HepG2 (cell line): ENCODE measurements around the gene SLX4. TPM values are rescaled to one million over a fixed set of nuclear protein-coding genes. Genes with fewer than 3 reads are reported as not detected.

Source experiments
- ARNTL ChIP-seq: sonication (generic); formaldehyde crosslinking; IDR thresholded peaks from 2 replicates; pipeline ENCODE4 v1.4.0; 2020; ENCODE audit warnings: mild to moderate bottlenecking, missing genetic modification reagents
- BRD4 ChIP-seq: sonication (generic); formaldehyde crosslinking; IDR thresholded peaks from 2 replicates; pipeline ENCODE4 v1.4.0; 2020; ENCODE audit warnings: missing genetic modification reagents
- GATAD1 ChIP-seq: IDR thresholded peaks from 2 replicates; pipeline ENCODE4 v1.6.1; 2016; ENCODE audit warnings: missing genetic modification reagents, missing compliant biosample characterization
- GPBP1L1 ChIP-seq: sonication (generic); formaldehyde crosslinking; IDR thresholded peaks from 2 replicates; pipeline ENCODE4 v1.5.0; 2020; ENCODE audit warnings: mild to moderate bottlenecking, missing genetic modification reagents
- HCFC1 ChIP-seq: fragments of 150-350 bp; IDR thresholded peaks from 2 replicates; pipeline ENCODE4 v1.6.1; 2014; ENCODE audit warnings: low read depth, low read length
- HHEX ChIP-seq: IDR thresholded peaks from 2 replicates; pipeline ENCODE4 v1.6.1; 2016; ENCODE audit warnings: control low read depth
- HMG20B ChIP-seq: conservative IDR thresholded peaks from 2 replicates; pipeline ENCODE4 v1.6.1; 2016; ENCODE audit warnings: missing genetic modification reagents, missing compliant biosample characterization
- KDM6A ChIP-seq: IDR thresholded peaks from 2 replicates; pipeline ENCODE4 v1.6.1; 2016; ENCODE audit warnings: low read depth
- MTF2 ChIP-seq: sonication (generic); formaldehyde crosslinking; IDR thresholded peaks from 2 replicates; pipeline ENCODE4 v1.5.0; 2020; ENCODE audit warnings: missing genetic modification reagents, borderline replicate concordance
- NFYC ChIP-seq: IDR thresholded peaks from 2 replicates; pipeline ENCODE4 v1.6.1; 2016; ENCODE audit warnings: missing genetic modification reagents, missing compliant biosample characterization
- RARG ChIP-seq: sonication (generic); formaldehyde crosslinking; IDR thresholded peaks from 2 replicates; pipeline ENCODE4 v1.4.0; 2020; ENCODE audit warnings: low read depth, mild to moderate bottlenecking, missing genetic modification reagents
- SALL2 ChIP-seq: sonication (generic); formaldehyde crosslinking; IDR thresholded peaks from 2 replicates; pipeline ENCODE4 v1.8.1; 2023; ENCODE audit warnings: mild to moderate bottlenecking, missing genetic modification reagents, inconsistent platforms
- SOX13 ChIP-seq, 3 experiments: fragments of 450-650 bp in 1 of 3; sonication (generic) in 1 of 3; formaldehyde crosslinking in 1 of 3; IDR thresholded peaks in 2 of 3; conservative IDR thresholded peaks in 1 of 3; 2 replicates each; pipeline versions ENCODE4 v1.5.0 to v1.6.1; 2016 to 2020; ENCODE audit warnings: antibody characterized with exemption in 1 of 3, mild to moderate bottlenecking in 1 of 3, missing compliant biosample characterization in 1 of 3, missing genetic modification reagents in 1 of 3, moderate library complexity in 1 of 3
- SUZ12 ChIP-seq: fragments of 150-350 bp; IDR thresholded peaks from 2 replicates; pipeline ENCODE4 v1.6.1; 2014; ENCODE audit warnings: low read depth, low read length
- ZBTB20 ChIP-seq: sonication (generic); formaldehyde crosslinking; IDR thresholded peaks from 2 replicates; pipeline ENCODE4 v1.8.1; 2023; ENCODE audit warnings: missing genetic modification reagents, low read depth, mild to moderate bottlenecking, borderline replicate concordance
- ZFAT ChIP-seq: sonication (generic); formaldehyde crosslinking; conservative IDR thresholded peaks from 2 replicates; pipeline ENCODE4 v1.8.1; 2023; ENCODE audit warnings: missing genetic modification reagents, inconsistent platforms
- ZFP36 ChIP-seq: fragments of 150-350 bp; IDR thresholded peaks from 2 replicates; pipeline ENCODE4 v1.6.1; 2018; ENCODE audit warnings: borderline replicate concordance, low read length, low read depth; ENCODE audit not compliant: partially characterized antibody
- ZFY ChIP-seq: sonication (generic); formaldehyde crosslinking; IDR thresholded peaks from 2 replicates; pipeline ENCODE4 v1.4.0; 2020; ENCODE audit warnings: missing genetic modification reagents
- ZMYM4 ChIP-seq: sonication (generic); formaldehyde crosslinking; IDR thresholded peaks from 2 replicates; pipeline ENCODE4 v1.8.1; 2023; ENCODE audit warnings: mild to moderate bottlenecking, missing genetic modification reagents
- ZNF121 ChIP-seq: sonication (generic); formaldehyde crosslinking; IDR thresholded peaks from 2 replicates; pipeline ENCODE4 v1.5.0; 2020; ENCODE audit warnings: mild to moderate bottlenecking, missing genetic modification reagents
- ZNF335 ChIP-seq: sonication (generic); formaldehyde crosslinking; IDR thresholded peaks from 2 replicates; pipeline ENCODE4 v1.4.0; 2020; ENCODE audit warnings: missing genetic modification reagents
- ZNF547 ChIP-seq: sonication (generic); formaldehyde crosslinking; IDR thresholded peaks from 2 replicates; pipeline ENCODE4 v1.5.1; 2020; ENCODE audit warnings: mild to moderate bottlenecking, missing genetic modification reagents
- ZNF572 ChIP-seq: sonication (generic); formaldehyde crosslinking; IDR thresholded peaks from 2 replicates; pipeline ENCODE4 v1.5.1; 2020; ENCODE audit warnings: mild to moderate bottlenecking, missing genetic modification reagents
- ZNF747 ChIP-seq: sonication (generic); formaldehyde crosslinking; IDR thresholded peaks from 2 replicates; pipeline ENCODE4 v1.8.1; 2023; ENCODE audit warnings: missing genetic modification reagents, mild to moderate bottlenecking, borderline replicate concordance
- ZSCAN31 ChIP-seq: sonication (generic); formaldehyde crosslinking; IDR thresholded peaks from 2 replicates; pipeline ENCODE4 v1.5.0; 2020; ENCODE audit warnings: low read depth, mild to moderate bottlenecking, missing genetic modification reagents
- ZZZ3 ChIP-seq: sonication (generic); formaldehyde crosslinking; IDR thresholded peaks from 2 replicates; pipeline ENCODE4 v1.4.0; 2020; ENCODE audit warnings: missing genetic modification reagents, mild to moderate bottlenecking, borderline replicate concordance
- polyA plus RNA-seq, 8 experiments: library from polyadenylated mRNA; depleted of rRNA in 3 of 8; stranded (reverse) in 7 of 8; unstranded in 1 of 8; fragments of >200 nt; fragmentation: Illumina TruSeq in 4 of 8; extraction: Trizol in 4 of 8; gene quantifications; 2 replicates each; pipeline versions ENCODE4 v1.2.1 to v1.2.3, GENCODE V29; 2011 to 2016; ENCODE audit warnings: low read depth in 4 of 8, missing spikeins in 1 of 8, mixed read lengths in 1 of 8; ENCODE audit not compliant: insufficient read depth in 1 of 8
- total RNA-seq, 5 experiments: library from RNA; depleted of rRNA; stranded (reverse); fragments of >200 nt; fragmentation: Illumina TruSeq; extraction: Trizol; gene quantifications; 2 replicates each; pipeline ENCODE4 v1.2.3, GENCODE V29; 2016; ENCODE audit warnings: low read depth in 1 of 5
- TF ChIP-seq, protein P1 (sequence below): IDR thresholded peaks from 2 replicates; pipeline ENCODE4 v1.6.1; 2018; ENCODE audit warnings: missing genetic modification reagents, mild to moderate bottlenecking, missing compliant biosample characterization
- TF ChIP-seq, protein P2 (sequence below): sonication (generic); formaldehyde crosslinking; IDR thresholded peaks from 2 replicates; pipeline ENCODE4 v1.4.0; 2020; ENCODE audit warnings: missing genetic modification reagents
- TF ChIP-seq, protein P3 (sequence below): IDR thresholded peaks from 2 replicates; pipeline ENCODE4 v1.6.1; 2016

Gene SLX4
- total and polyA plus RNA-seq, 2 of the 13 experiments (the other 11 are each of a cell fraction or from before 2014, with no cell fraction given), result 1.1 to 3.6 TPM

DNA sequence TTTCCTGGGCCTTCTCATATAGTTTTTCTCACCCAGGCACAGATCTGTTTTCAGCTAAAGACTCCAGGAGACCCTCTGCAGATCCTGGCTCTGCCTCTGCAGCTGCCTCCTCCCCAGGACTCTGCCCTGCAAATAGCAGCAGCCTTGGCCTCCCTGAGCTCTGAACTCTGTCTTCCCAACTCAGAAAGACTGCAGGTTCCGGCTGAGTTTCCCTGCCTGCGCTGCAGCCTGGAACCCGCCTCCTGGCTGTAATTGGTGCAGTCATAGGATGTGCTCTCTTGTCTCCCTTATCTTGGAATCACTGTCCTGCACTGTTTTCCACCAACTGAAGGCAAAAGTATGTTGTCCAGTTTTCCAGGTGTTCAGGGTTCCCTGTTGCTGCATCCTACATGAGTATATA, 28.8 kb upstream of the SLX4 start (continued):
- TF ChIP-seq, protein P1, sequence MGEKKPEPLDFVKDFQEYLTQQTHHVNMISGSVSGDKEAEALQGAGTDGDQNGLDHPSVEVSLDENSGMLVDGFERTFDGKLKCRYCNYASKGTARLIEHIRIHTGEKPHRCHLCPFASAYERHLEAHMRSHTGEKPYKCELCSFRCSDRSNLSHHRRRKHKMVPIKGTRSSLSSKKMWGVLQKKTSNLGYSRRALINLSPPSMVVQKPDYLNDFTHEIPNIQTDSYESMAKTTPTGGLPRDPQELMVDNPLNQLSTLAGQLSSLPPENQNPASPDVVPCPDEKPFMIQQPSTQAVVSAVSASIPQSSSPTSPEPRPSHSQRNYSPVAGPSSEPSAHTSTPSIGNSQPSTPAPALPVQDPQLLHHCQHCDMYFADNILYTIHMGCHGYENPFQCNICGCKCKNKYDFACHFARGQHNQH (CRISPR knock-in tag), result peak; percentile 29; the same call in 1 of the 2 replicates
- peak; percentile 47 for TF ChIP-seq ZMYM4 (CRISPR knock-in tag)
- TF ChIP-seq GATAD1 (CRISPR knock-in tag), result no peak
- no peak for TF ChIP-seq SALL2
- 0 out of 2 replicates have a peak, but pooled peaks have one; percentile 36 for TF ChIP-seq ZBTB20 (CRISPR knock-in tag)
- TF ChIP-seq ARNTL (CRISPR knock-in tag), result no peak
- TF ChIP-seq NFYC (CRISPR knock-in tag), result peak; percentile 40; the same call in 1 of the 2 replicates
- no peak for TF ChIP-seq HHEX (CRISPR knock-in tag)
- no peak for TF ChIP-seq MTF2 (CRISPR knock-in tag)
- TF ChIP-seq ZZZ3 (CRISPR knock-in tag), result no peak
- TF ChIP-seq RARG, result no peak
- no peak for TF ChIP-seq ZFP36
- TF ChIP-seq ZSCAN31, result no peak
- TF ChIP-seq SUZ12, result no peak
- TF ChIP-seq, protein P2, sequence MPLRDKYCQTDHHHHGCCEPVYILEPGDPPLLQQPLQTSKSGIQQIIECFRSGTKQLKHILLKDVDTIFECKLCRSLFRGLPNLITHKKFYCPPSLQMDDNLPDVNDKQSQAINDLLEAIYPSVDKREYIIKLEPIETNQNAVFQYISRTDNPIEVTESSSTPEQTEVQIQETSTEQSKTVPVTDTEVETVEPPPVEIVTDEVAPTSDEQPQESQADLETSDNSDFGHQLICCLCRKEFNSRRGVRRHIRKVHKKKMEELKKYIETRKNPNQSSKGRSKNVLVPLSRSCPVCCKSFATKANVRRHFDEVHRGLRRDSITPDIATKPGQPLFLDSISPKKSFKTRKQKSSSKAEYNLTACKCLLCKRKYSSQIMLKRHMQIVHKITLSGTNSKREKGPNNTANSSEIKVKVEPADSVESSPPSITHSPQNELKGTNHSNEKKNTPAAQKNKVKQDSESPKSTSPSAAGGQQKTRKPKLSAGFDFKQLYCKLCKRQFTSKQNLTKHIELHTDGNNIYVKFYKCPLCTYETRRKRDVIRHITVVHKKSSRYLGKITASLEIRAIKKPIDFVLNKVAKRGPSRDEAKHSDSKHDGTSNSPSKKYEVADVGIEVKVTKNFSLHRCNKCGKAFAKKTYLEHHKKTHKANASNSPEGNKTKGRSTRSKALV, result no peak
- no peak for TF ChIP-seq BRD4 (CRISPR knock-in tag)
- no peak for TF ChIP-seq HCFC1
- no peak for TF ChIP-seq ZNF121 (CRISPR knock-in tag)
- TF ChIP-seq ZNF747 (CRISPR knock-in tag), result no peak
- no peak for TF ChIP-seq ZNF572 (CRISPR knock-in tag)
- no peak for TF ChIP-seq ZNF335 (CRISPR knock-in tag)
- no peak for TF ChIP-seq ZFAT (CRISPR knock-in tag)
- TF ChIP-seq GPBP1L1 (CRISPR knock-in tag), result no peak
- TF ChIP-seq, protein P3, sequence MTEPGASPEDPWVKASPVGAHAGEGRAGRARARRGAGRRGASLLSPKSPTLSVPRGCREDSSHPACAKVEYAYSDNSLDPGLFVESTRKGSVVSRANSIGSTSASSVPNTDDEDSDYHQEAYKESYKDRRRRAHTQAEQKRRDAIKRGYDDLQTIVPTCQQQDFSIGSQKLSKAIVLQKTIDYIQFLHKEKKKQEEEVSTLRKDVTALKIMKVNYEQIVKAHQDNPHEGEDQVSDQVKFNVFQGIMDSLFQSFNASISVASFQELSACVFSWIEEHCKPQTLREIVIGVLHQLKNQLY, result no peak
- 0 out of 2 replicates have a peak, but pooled peaks have one; percentile 33 for TF ChIP-seq HMG20B (CRISPR knock-in tag)
- no peak for TF ChIP-seq ZNF547 (CRISPR knock-in tag)
- TF ChIP-seq KDM6A (CRISPR knock-in tag), result 0 out of 2 replicates have a peak, but pooled peaks have one; percentile 25
- no peak for TF ChIP-seq SOX13 (IDR thresholded peaks at IDR 0.05)
- TF ChIP-seq SOX13 (CRISPR knock-in tag; conservative IDR thresholded peaks at IDR 0.05 in 1 of 2, IDR thresholded peaks at IDR 0.05 in 1 of 2), result peak in 1 of 2 experiments; percentile 34; a peak in 1 of 4 replicates
- TF ChIP-seq ZFY, result no peak
